HEK293 (cell line): ENCODE measurements around the gene LY6G6D.
A peak's percentile ranks its signal among the peaks of the same experiment; 100 is the strongest.

ENCODE experiments used
- BCL11B ChIP-seq: fragments of 450-650 bp; formaldehyde crosslinking; IDR thresholded peaks from 2 replicates; pipeline ENCODE4 v1.5.1; 2016; ENCODE audit warnings: low read depth, missing biosample characterization, missing genetic modification characterization
- CTCF ChIP-seq: fragments of 450-650 bp; formaldehyde crosslinking; IDR thresholded peaks from 2 replicates; pipeline ENCODE4 v1.5.1; 2016; ENCODE audit warnings: missing biosample characterization, missing genetic modification characterization
- KLF8 ChIP-seq: fragments of 450-650 bp; formaldehyde crosslinking; IDR thresholded peaks from 2 replicates; pipeline ENCODE4 v1.5.1; 2016; ENCODE audit warnings: missing biosample characterization, missing genetic modification characterization
- PBX3 ChIP-seq: sonication (generic); formaldehyde crosslinking; IDR thresholded peaks from 2 replicates; pipeline ENCODE4 v1.8.1; 2022; ENCODE audit warnings: mild to moderate bottlenecking, moderate library complexity, missing genetic modification reagents
- PRDM10 ChIP-seq: fragments of 450-650 bp; formaldehyde crosslinking; IDR thresholded peaks from 2 replicates; pipeline ENCODE4 v1.5.1; 2016; ENCODE audit warnings: missing biosample characterization, missing genetic modification characterization
- RBAK ChIP-seq: fragments of 450-650 bp; formaldehyde crosslinking; IDR thresholded peaks from 2 replicates; pipeline ENCODE4 v1.5.1; 2016; ENCODE audit warnings: missing biosample characterization, missing genetic modification characterization
- REPIN1 ChIP-seq: fragments of 450-650 bp; formaldehyde crosslinking; IDR thresholded peaks from 2 replicates; pipeline ENCODE4 v1.5.1; 2017; ENCODE audit warnings: missing biosample characterization, missing genetic modification characterization, low read depth
- SETDB1 ChIP-seq: IDR thresholded peaks from one replicate; pipeline ENCODE4 v1.6.1; 2017; ENCODE audit warnings: mild to moderate bottlenecking, low read length, moderate library complexity, mixed read lengths; ENCODE audit not compliant: insufficient read length
- YY2 ChIP-seq: fragments of 450-650 bp; formaldehyde crosslinking; IDR thresholded peaks from 2 replicates; pipeline ENCODE4 v1.5.1; 2016; ENCODE audit warnings: missing biosample characterization, missing genetic modification characterization
- ZBTB11 ChIP-seq: fragments of 450-650 bp; formaldehyde crosslinking; conservative IDR thresholded peaks from 2 replicates; pipeline ENCODE4 v1.5.1; 2016; ENCODE audit warnings: low read depth, missing biosample characterization, missing genetic modification characterization
- ZNF10 ChIP-seq: fragments of 450-650 bp; formaldehyde crosslinking; IDR thresholded peaks from 2 replicates; pipeline ENCODE4 v1.5.1; 2017; ENCODE audit warnings: missing biosample characterization, missing genetic modification characterization
- ZNF2 ChIP-seq: fragments of 450-650 bp; formaldehyde crosslinking; IDR thresholded peaks from 2 replicates; pipeline ENCODE4 v1.5.1; 2016; ENCODE audit warnings: missing biosample characterization, missing genetic modification characterization
- ZNF335 ChIP-seq: fragments of 450-650 bp; formaldehyde crosslinking; conservative IDR thresholded peaks from 2 replicates; pipeline ENCODE4 v1.5.1; 2016; ENCODE audit warnings: missing biosample characterization, missing genetic modification characterization
- ZNF341 ChIP-seq: fragments of 450-650 bp; formaldehyde crosslinking; IDR thresholded peaks from 2 replicates; pipeline ENCODE4; 2016; ENCODE audit warnings: low read depth, missing biosample characterization, missing genetic modification characterization
- ZNF366 ChIP-seq: fragments of 450-650 bp; formaldehyde crosslinking; conservative IDR thresholded peaks from 2 replicates; pipeline ENCODE4 v1.5.1; 2016; ENCODE audit warnings: missing biosample characterization, missing genetic modification characterization
- ZNF530 ChIP-seq: fragments of 450-650 bp; formaldehyde crosslinking; IDR thresholded peaks from 2 replicates; pipeline ENCODE4 v1.5.1; 2016; ENCODE audit warnings: low read depth, missing biosample characterization, missing genetic modification characterization
- ZNF629 ChIP-seq: fragments of 450-650 bp; formaldehyde crosslinking; IDR thresholded peaks from 2 replicates; pipeline ENCODE4 v1.5.1; 2017; ENCODE audit warnings: missing biosample characterization, missing genetic modification characterization
- ZNF664 ChIP-seq: fragments of 450-650 bp; formaldehyde crosslinking; IDR thresholded peaks from 2 replicates; pipeline ENCODE4 v1.5.1; 2016; ENCODE audit warnings: missing biosample characterization, missing genetic modification characterization
- ZNF76 ChIP-seq: fragments of 450-650 bp; formaldehyde crosslinking; IDR thresholded peaks from 2 replicates; pipeline ENCODE4; 2016; ENCODE audit warnings: low read depth, missing biosample characterization, missing genetic modification characterization, borderline replicate concordance
- ZNF768 ChIP-seq: fragments of 450-650 bp; formaldehyde crosslinking; IDR thresholded peaks from 2 replicates; pipeline ENCODE4 v1.5.1; 2018; ENCODE audit warnings: missing biosample characterization, mild to moderate bottlenecking, missing genetic modification characterization
- TF ChIP-seq, protein P1 (sequence below): fragments of 450-650 bp; formaldehyde crosslinking; IDR thresholded peaks from 2 replicates; pipeline ENCODE4 v1.5.1; 2016; ENCODE audit warnings: missing biosample characterization, missing genetic modification characterization
- TF ChIP-seq, protein P2 (sequence below): fragments of 450-650 bp; formaldehyde crosslinking; IDR thresholded peaks from 2 replicates; pipeline ENCODE4 v1.5.1; 2017; ENCODE audit warnings: missing biosample characterization, missing genetic modification characterization

The LY6G6D gene

GRCh38 chr6:31680226-31681134 is 34.7 kb upstream of the LY6G6D start, which contains the start of gene LY6G5C (continued):
- TF ChIP-seq CTCF (tag by site-specific recombination) = peak; percentile 68; the same call in 1 of the 2 replicates
- no peak for TF ChIP-seq ZNF530
- TF ChIP-seq, protein P1, sequence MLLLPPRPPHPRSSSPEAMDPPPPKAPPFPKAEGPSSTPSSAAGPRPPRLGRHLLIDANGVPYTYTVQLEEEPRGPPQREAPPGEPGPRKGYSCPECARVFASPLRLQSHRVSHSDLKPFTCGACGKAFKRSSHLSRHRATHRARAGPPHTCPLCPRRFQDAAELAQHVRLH = no peak
- 0 out of 2 replicates have a peak, but pooled peaks have one; percentile 15 for TF ChIP-seq ZNF341 (tag by site-specific recombination)
- no peak for TF ChIP-seq ZBTB11
- no peak for TF ChIP-seq REPIN1 (tag by site-specific recombination)
- no peak for TF ChIP-seq RBAK (tag by site-specific recombination)
- TF ChIP-seq ZNF664 = no peak
- TF ChIP-seq SETDB1 = no peak
- TF ChIP-seq ZNF2 = peak; percentile 34; the same call in 1 of the 2 replicates
- TF ChIP-seq ZNF366 (tag by site-specific recombination) = no peak
- TF ChIP-seq KLF8 (tag by site-specific recombination) = no peak
- TF ChIP-seq ZNF76 (tag by site-specific recombination) = peak; percentile 76
- no peak for TF ChIP-seq YY2 (tag by site-specific recombination)
- peak; percentile 60 for TF ChIP-seq PRDM10 (tag by site-specific recombination)
- no peak for TF ChIP-seq ZNF768 (tag by site-specific recombination)
- TF ChIP-seq ZNF10 (tag by site-specific recombination) = no peak
- TF ChIP-seq BCL11B (tag by site-specific recombination) = no peak
- TF ChIP-seq, protein P2, sequence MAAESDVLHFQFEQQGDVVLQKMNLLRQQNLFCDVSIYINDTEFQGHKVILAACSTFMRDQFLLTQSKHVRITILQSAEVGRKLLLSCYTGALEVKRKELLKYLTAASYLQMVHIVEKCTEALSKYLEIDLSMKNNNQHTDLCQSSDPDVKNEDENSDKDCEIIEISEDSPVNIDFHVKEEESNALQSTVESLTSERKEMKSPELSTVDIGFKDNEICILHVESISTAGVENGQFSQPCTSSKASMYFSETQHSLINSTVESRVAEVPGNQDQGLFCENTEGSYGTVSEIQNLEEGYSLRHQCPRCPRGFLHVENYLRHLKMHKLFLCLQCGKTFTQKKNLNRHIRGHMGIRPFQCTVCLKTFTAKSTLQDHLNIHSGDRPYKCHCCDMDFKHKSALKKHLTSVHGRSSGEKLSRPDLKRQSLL (tag by site-specific recombination) = no peak
- TF ChIP-seq ZNF629 (tag by site-specific recombination) = 0 out of 2 replicates have a peak, but pooled peaks have one; percentile 17
- TF ChIP-seq ZNF335 = no peak
- TF ChIP-seq PBX3 (CRISPR knock-in tag) = no peak
